Caco-2 (cell line): ENCODE measurements around the gene ZNF766. TPM values are rescaled to one million over a fixed set of nuclear protein-coding genes. Genes with fewer than 3 reads are reported as not detected.
A peak's percentile ranks its signal among the peaks of the same experiment; 100 is the strongest.
"Not testable (repeated sequence)": the region's sequence is repeated elsewhere in the genome, so short reads cannot be mapped to it uniquely, and the experiment has no call there.

Experiments used
- BruUV-seq: library from RNA; stranded (reverse); fragments of 400-500 nt; replicated peaks from 2 replicates; lab custom pipeline; 2021; lab: Mats Ljungman, UMichigan
- CTCF ChIA-PET: fragments of 300-600 bp; sonication (Branson Sonifier 250); formaldehyde crosslinking; loops from one replicate; lab custom pipeline; 2022; ENCODE audit warnings: antibody characterized with exemption; lab: Charles Lee
- POLR2A ChIA-PET: fragments of 300-600 bp; sonication (Branson Sonifier 250); formaldehyde crosslinking; loops from one replicate; lab custom pipeline; 2022; ENCODE audit warnings: antibody characterized with exemption; lab: Charles Lee
- DNase-seq, 2 experiments: peaks; one replicate each; pipeline versions ENCODE4 v3.0.0 to v3.0.0-alpha.2; 2020 to 2022
- H3K27me3 ChIP-seq: replicated peaks from 2 replicates; pipeline ENCODE4 v1.6.0; 2011; ENCODE audit warnings: low read length; ENCODE audit not compliant: control insufficient read depth, insufficient read depth
- H3K36me3 ChIP-seq: 2 replicates; pipeline ENCODE4 v1.5.1; 2011; ENCODE audit warnings: low read length; ENCODE audit not compliant: control insufficient read depth, insufficient read depth
- H3K4me1 ChIP-seq: fragments of 250-450 bp; sonication (Bioruptor Pico); 2 replicates; pipeline ENCODE4 v1.5.1; 2020; ENCODE audit warnings: mild to moderate bottlenecking
- H3K4me3 ChIP-seq: 2 replicates; pipeline ENCODE4 v1.5.1; 2011; ENCODE audit warnings: low read depth, mild to moderate bottlenecking, control low read depth, low read length
- H3K9me3 ChIP-seq: fragments of 250-450 bp; sonication (Bioruptor Pico); 2 replicates; pipeline ENCODE4 v1.5.1; 2020; ENCODE audit warnings: mild to moderate bottlenecking, moderate library complexity
- H3K27ac Mint-ChIP-seq: one replicate; pipeline ENCODE4 v1.8.0; 2022; ENCODE audit warnings: mixed read lengths; ENCODE audit not compliant: unreplicated experiment
- H3K27me3 Mint-ChIP-seq: one replicate; pipeline ENCODE4 v1.8.0; 2022; ENCODE audit warnings: mixed read lengths; ENCODE audit not compliant: insufficient read depth, unreplicated experiment
- H3K36me3 Mint-ChIP-seq: one replicate; pipeline ENCODE4 v1.8.0; 2022; ENCODE audit warnings: mild to moderate bottlenecking, mixed read lengths; ENCODE audit not compliant: insufficient read depth, unreplicated experiment
- H3K4me1 Mint-ChIP-seq: one replicate; pipeline ENCODE4 v1.8.0; 2022; ENCODE audit warnings: low read depth, mixed read lengths; ENCODE audit not compliant: unreplicated experiment
- H3K4me3 Mint-ChIP-seq: one replicate; pipeline ENCODE4 v1.8.0; 2022; ENCODE audit warnings: mild to moderate bottlenecking, moderate library complexity, mixed read lengths; ENCODE audit not compliant: unreplicated experiment
- H3K9me3 Mint-ChIP-seq: one replicate; pipeline ENCODE4 v1.8.0; 2022; ENCODE audit warnings: mixed read lengths; ENCODE audit not compliant: unreplicated experiment
- intact Hi-C: fragments of 100-400 bp; cut with micrococcal nuclease; formaldehyde crosslinking; loops from one replicate; pipeline ENCODE4 v1.10.0; 2022; ENCODE audit not compliant: unreplicated experiment
- total RNA-seq: library from RNA; stranded (reverse); gene quantifications from 2 replicates; pipeline ENCODE4 v1.2.3, GENCODE V29; 2022
- TF ChIP-seq, protein P1 (sequence below), 2 experiments: fragments of 200-600 bp in 1 of 2; IDR thresholded peaks; 1 replicate in 1 of 2; 2 replicates in 1 of 2; pipeline versions ENCODE4 v1.5.1 to v1.8.0; 2011 to 2022; ENCODE audit warnings: antibody characterized with exemption in 1 of 2, control low read depth in 1 of 2, inconsistent platforms in 1 of 2, low read depth in 1 of 2, low read length in 1 of 2, mild to moderate bottlenecking in 1 of 2, moderate library complexity in 1 of 2; ENCODE audit not compliant: insufficient read depth in 1 of 2, severe bottlenecking in 1 of 2, unreplicated experiment in 1 of 2

The ZNF766 gene
- total RNA-seq, 1 experiment from 2014 or later: 12.1 TPM

DNA sequence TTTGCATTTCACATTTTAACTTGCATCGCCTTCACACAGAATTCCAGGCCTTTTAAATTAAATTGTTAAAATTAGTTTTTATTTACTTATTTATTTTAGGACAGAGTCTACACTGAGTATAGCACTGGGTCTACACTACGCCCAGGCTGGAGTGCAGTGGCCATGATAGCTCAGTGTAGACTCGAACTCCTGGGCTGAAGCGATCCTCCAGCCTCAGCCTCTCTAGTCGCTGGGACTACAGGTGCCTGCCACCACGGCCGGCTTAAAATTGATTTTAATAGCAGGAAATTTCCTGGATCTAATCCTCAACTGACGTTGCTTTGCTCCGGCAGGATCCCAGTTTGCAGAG is 66.4 kb downstream of the ZNF766 start:
- H3K9me3 ChIP-seq: peaks cover 36% of the 10 kb centered on the region
- peak overlapping the region; percentile 70 for H3K4me3 Mint-ChIP-seq
- peaks cover 11% of the 10 kb centered on the region for H3K36me3 Mint-ChIP-seq
- no peaks in the 10 kb centered on the region for H3K36me3 ChIP-seq
- no peaks in the 10 kb centered on the region for H3K4me1 Mint-ChIP-seq
- H3K27ac Mint-ChIP-seq: no peak overlapping the region
- DNase-seq: no peak
- no peaks in the 10 kb centered on the region for H3K4me1 ChIP-seq
- BruUV-seq: no TSS peak
- intact Hi-C loops: no loop called here
- ChIA-PET CTCF (no interaction called here), POLR2A (no interaction called here)
- TF ChIP-seq, protein P1, sequence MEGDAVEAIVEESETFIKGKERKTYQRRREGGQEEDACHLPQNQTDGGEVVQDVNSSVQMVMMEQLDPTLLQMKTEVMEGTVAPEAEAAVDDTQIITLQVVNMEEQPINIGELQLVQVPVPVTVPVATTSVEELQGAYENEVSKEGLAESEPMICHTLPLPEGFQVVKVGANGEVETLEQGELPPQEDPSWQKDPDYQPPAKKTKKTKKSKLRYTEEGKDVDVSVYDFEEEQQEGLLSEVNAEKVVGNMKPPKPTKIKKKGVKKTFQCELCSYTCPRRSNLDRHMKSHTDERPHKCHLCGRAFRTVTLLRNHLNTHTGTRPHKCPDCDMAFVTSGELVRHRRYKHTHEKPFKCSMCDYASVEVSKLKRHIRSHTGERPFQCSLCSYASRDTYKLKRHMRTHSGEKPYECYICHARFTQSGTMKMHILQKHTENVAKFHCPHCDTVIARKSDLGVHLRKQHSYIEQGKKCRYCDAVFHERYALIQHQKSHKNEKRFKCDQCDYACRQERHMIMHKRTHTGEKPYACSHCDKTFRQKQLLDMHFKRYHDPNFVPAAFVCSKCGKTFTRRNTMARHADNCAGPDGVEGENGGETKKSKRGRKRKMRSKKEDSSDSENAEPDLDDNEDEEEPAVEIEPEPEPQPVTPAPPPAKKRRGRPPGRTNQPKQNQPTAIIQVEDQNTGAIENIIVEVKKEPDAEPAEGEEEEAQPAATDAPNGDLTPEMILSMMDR (IDR thresholded peaks at IDR 0.05; ENCODE audit: insufficient read depth in 1 of 2, low read depth in 1 of 2, low read length in 1 of 2, severe bottlenecking in 1 of 2, unreplicated experiment in 1 of 2): no peak
- H3K27me3 ChIP-seq: no peaks in the 10 kb centered on the region
- H3K9me3 Mint-ChIP-seq: peaks cover 66% of the 10 kb centered on the region
- no peaks in the 10 kb centered on the region for H3K27me3 Mint-ChIP-seq
- peak overlapping the region; percentile 56 for H3K4me3 ChIP-seq

DNA sequence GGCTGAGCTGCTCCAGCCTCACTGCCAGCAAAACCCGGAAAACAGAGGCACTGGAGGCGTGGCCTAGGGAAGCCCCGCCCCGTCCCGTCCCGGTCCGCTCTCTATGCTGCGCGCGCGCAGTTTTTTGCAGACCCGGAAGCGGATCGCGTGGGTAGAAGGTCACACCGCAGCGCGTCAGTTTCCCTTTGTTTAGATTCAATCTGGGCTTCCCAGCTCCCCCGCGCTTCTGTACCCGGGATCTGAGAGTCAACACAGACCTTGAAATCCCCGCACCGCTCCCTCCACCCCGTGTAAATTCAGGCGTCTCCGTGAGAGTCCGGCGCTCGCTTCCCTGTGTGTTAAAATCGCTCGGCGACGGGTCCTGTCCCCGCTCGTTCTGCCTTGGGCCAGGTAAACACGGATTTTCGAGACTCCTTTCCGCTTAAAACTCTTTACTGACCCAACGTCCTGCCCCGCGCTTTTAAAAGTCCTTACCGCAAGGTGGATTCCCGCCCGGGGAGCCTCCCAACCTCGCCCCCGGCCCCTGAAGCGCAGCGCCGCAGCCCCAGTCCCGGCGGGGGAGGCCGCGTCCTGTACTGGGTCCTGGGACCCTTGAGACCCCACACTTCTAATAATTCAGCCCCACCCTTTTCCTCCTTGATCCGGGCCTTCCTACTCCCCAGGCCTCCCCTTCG is 66.9 kb downstream of the ZNF766 start, which contains the start of gene ZNF610:
ZNF610 (plus strand) TSS at position 127 of the 674 bp plus-strand sequence. CDS start 12,930 bp downstream, outside the sequence.
- ChIA-PET CTCF (no interaction called here), POLR2A (no interaction called here)
- Mint-ChIP-seq H3K27me3 (no peaks in the 10 kb centered on the region), H3K4me1 (no peaks in the 10 kb centered on the region), H3K9me3 (peaks cover 61% of the 10 kb centered on the region), H3K4me3 (peak within 1 kb of the TSS; percentile 70), H3K27ac (peak within 1 kb of the TSS; percentile 23), H3K36me3 (peaks cover 11% of the 10 kb centered on the region)
- H3K4me3 ChIP-seq: peak within 1 kb of the TSS; percentile 56
- no TSS peak for BruUV-seq
- H3K36me3 ChIP-seq: no peaks in the 10 kb centered on the region
- H3K4me1 ChIP-seq: no peaks in the 10 kb centered on the region
- TF ChIP-seq, protein P1 (IDR thresholded peaks at IDR 0.05; ENCODE audit: insufficient read depth in 1 of 2, low read depth in 1 of 2, low read length in 1 of 2, severe bottlenecking in 1 of 2, unreplicated experiment in 1 of 2): no peak
- H3K27me3 ChIP-seq: no peaks in the 10 kb centered on the region
- peak; percentile 62 to 67 for DNase-seq
- H3K9me3 ChIP-seq: peaks cover 31% of the 10 kb centered on the region
- intact Hi-C loops: no loop called here

DNA sequence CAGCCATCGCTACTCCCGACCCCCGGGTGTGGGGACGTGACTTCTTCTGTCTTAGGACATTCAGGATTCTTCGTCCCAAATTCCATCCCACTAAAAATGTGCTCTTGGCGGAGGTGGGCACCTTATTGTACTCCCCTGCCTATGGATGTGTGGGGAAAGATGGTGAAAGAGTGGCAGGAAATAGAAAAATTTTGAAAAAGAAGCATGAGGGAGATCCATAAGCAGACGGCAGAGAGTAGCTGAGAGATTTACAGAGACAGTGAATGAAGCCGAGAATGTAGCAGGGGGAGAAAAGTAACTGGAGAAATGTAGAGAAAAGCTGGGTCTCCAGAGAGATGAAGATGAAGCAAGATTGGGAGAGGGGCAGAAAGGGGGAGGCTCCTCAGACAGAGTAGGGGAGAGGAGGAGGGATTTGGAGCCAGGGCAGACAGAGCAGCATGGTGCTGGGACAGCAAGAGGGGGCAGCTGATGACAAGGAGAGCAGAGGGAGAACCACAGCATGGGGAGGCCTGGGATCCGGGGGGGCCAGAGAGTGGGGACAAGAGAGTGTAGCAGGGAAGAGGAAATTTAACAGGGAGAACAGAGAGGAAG is 67.5 kb downstream of the ZNF766 start:
- no peaks in the 10 kb centered on the region for H3K4me1 Mint-ChIP-seq
- intact Hi-C loops: no loop called here
- H3K36me3 Mint-ChIP-seq: peaks cover 11% of the 10 kb centered on the region
- Histone ChIP-seq H3K27me3 (no peaks in the 10 kb centered on the region), H3K4me3 (peak overlapping the region; percentile 56), H3K36me3 (no peaks in the 10 kb centered on the region), H3K9me3 (peaks cover 27% of the 10 kb centered on the region), H3K4me1 (no peaks in the 10 kb centered on the region)
- peaks cover 56% of the 10 kb centered on the region for H3K9me3 Mint-ChIP-seq
- H3K27ac Mint-ChIP-seq: peak overlapping the region; percentile 23
- ChIA-PET CTCF (no interaction called here), POLR2A (no interaction called here)
- H3K4me3 Mint-ChIP-seq: peak overlapping the region; percentile 70
- no peak for DNase-seq
- BruUV-seq: no TSS peak
- H3K27me3 Mint-ChIP-seq: no peaks in the 10 kb centered on the region
- TF ChIP-seq, protein P1 (IDR thresholded peaks at IDR 0.05; ENCODE audit: insufficient read depth in 1 of 2, low read depth in 1 of 2, low read length in 1 of 2, severe bottlenecking in 1 of 2, unreplicated experiment in 1 of 2): no peak

DNA sequence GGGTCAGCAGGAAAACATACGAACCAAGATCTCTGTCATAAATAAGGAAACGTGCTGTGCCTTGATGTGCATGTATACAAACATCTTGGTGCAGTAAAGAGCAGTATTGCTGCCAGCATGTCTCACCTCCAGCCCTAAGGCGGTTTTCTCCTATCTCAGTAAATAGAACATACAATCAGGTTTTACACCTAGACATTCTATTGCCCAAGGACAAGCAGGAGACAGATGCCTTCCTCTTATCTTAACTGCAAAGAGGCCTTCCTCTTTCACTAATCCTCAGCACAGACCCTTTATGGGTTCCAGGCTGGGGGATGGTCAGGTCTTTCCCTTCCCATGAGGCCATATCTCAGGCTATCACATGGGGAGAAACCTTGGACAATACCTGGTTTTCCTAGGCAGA is 69.6 kb downstream of the ZNF766 start:
- H3K27ac Mint-ChIP-seq, H3K4me1 ChIP-seq, H3K4me1 Mint-ChIP-seq, H3K27me3 Mint-ChIP-seq, H3K36me3 ChIP-seq, BruUV-seq, H3K27me3 ChIP-seq, CTCF ChIA-PET, POLR2A ChIA-PET, H3K4me3 ChIP-seq, DNase-seq, H3K4me3 Mint-ChIP-seq, intact Hi-C loops: not testable (repeated sequence)
- peaks cover 25% of the 10 kb centered on the region for H3K9me3 ChIP-seq
- H3K36me3 Mint-ChIP-seq: peaks cover 18% of the 10 kb centered on the region
- peaks cover 49% of the 10 kb centered on the region for H3K9me3 Mint-ChIP-seq
